Thymus (tissue), 11 donors: ENCODE data around the gene THOP1. TPM values are rescaled to one million over a fixed set of nuclear protein-coding genes. Genes with fewer than 3 reads are reported as not detected.
A peak's percentile ranks its signal among the peaks of the same experiment; 100 is the strongest.
"Not testable (repeated sequence)": the region's sequence is repeated elsewhere in the genome, so short reads cannot be mapped to it uniquely, and the experiment has no call there.

Experiments
- DNase-seq, 9 donors: peaks; one replicate each; pipeline ENCODE4 v3.0.0-alpha.2; 2013; ENCODE audit warnings: low spot score in 9 of 9, low read depth in 6 of 9, missing footprints in 1 of 9
- H3K27ac ChIP-seq, 2 donors: one replicate each; pipeline ENCODE4 v1.5.1; 2013; ENCODE audit warnings: control low read depth in 1 of 2, low read depth in 1 of 2, low read length in 1 of 2, mild to moderate bottlenecking in 1 of 2, moderate library complexity in 1 of 2
- H3K27me3 ChIP-seq, 2 donors: one replicate each; pipeline ENCODE4 v1.5.1; 2013; ENCODE audit warnings: low read length in 1 of 2; ENCODE audit not compliant: control insufficient read depth in 2 of 2, insufficient read depth in 1 of 2
- H3K36me3 ChIP-seq, 2 donors: one replicate each; pipeline ENCODE4 v1.5.1; 2013; ENCODE audit warnings: low read length in 1 of 2, mild to moderate bottlenecking in 1 of 2, moderate library complexity in 1 of 2; ENCODE audit not compliant: control insufficient read depth in 2 of 2, insufficient read depth in 2 of 2
- H3K4me1 ChIP-seq, 2 donors: one replicate each; pipeline ENCODE4 v1.5.1; 2013; ENCODE audit warnings: low read length in 2 of 2; ENCODE audit not compliant: control insufficient read depth in 2 of 2, insufficient read depth in 2 of 2
- H3K4me3 ChIP-seq, 2 donors: one replicate each; pipeline ENCODE4 v1.5.1; 2013; ENCODE audit warnings: low read length in 2 of 2, control low read depth in 1 of 2, mild to moderate bottlenecking in 1 of 2
- H3K9me3 ChIP-seq, 2 donors: one replicate each; pipeline ENCODE4 v1.5.1; 2013; ENCODE audit warnings: low read length in 1 of 2, mild to moderate bottlenecking in 1 of 2; ENCODE audit not compliant: control insufficient read depth in 2 of 2, insufficient read depth in 1 of 2
- WGBS: extraction: QIAGEN DNeasy Blood & Tissue Kit; methylation state at CpG from one replicate; pipeline ENCODE4 v1.1.7; 2013; 5-methylcytosine and 5-hydroxymethylcytosine counted together
- polyA plus RNA-seq: library from polyadenylated mRNA; stranded (reverse); fragments of 200-250 nt; gene quantifications from one replicate; pipeline ENCODE4 v1.2.3, GENCODE V29; 2013
- total RNA-seq: library from RNA; stranded (reverse); fragments of 120-200 nt; gene quantifications from one replicate; pipeline ENCODE4 v1.2.4, GENCODE V29; 2013
- donor health status: healthy.

THOP1 gene
- total and polyA plus RNA-seq, 2 donors = 62.7 to 93.9 TPM

DNA sequence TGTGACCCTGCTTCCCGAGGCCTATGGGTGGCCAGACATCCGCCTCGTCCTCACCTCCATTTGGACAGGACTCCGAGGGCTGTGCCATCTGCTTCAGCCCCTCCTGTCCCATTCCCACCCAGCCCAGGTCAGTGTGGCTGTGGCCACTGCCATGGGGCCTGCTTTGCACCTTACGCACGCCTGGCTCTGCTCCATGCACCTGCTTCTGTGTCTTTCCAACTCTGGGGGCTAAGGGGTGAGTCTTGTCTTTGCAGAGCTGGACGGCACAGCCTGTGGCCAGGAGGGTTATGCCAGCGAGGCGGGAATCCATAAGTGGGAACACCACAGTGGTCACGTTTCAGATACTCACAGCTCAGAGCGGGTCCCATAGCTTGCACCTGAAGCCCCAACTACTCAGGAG is 29.1 kb downstream of the THOP1 start:
- 98% methylated on average over 11 of the region's 11 CpGs for WGBS
- Histone ChIP-seq H3K9me3 (peaks cover 0 to 5% of the 10 kb centered on the region in 2 donors), H3K27me3 (no peaks in the 10 kb centered on the region), H3K4me1 (no peaks in the 10 kb centered on the region), H3K36me3 (peaks cover 47 to 58% of the 10 kb centered on the region in 2 donors), H3K4me3 (no peak overlapping the region), H3K27ac (no peak overlapping the region)
- no peak for DNase-seq

DNA sequence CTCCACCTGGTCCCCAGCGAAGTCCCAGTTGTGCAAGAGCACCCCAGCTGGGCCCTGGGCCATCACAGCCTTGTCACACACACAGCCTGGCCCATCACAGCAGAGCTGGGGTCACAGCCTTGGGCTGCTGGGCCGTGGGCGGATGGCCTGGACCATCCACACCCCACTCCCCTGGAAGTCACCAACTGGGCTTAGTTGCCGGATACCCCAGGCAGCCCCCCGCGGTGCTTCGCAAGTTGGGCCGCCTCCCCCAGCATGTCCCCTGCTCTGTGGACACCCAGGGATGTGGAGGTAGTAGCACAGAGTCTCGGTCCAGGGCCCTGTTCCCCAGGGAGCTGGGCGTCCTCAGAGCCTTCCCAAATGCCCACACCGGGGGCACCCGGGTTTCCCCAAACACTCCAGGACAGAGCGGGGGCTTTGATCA is 29.9 kb downstream of the THOP1 start:
- Histone ChIP-seq H3K4me1 (peaks cover 0 to under 1% of the 10 kb centered on the region in 2 donors), H3K4me3 (no peak overlapping the region), H3K27ac (no peak overlapping the region), H3K9me3 (peaks cover 0 to 8% of the 10 kb centered on the region in 2 donors), H3K27me3 (no peaks in the 10 kb centered on the region), H3K36me3 (peaks cover 39 to 50% of the 10 kb centered on the region in 2 donors)
- 94% methylated on average over 13 of the region's 13 CpGs for WGBS
- no peak for DNase-seq

DNA sequence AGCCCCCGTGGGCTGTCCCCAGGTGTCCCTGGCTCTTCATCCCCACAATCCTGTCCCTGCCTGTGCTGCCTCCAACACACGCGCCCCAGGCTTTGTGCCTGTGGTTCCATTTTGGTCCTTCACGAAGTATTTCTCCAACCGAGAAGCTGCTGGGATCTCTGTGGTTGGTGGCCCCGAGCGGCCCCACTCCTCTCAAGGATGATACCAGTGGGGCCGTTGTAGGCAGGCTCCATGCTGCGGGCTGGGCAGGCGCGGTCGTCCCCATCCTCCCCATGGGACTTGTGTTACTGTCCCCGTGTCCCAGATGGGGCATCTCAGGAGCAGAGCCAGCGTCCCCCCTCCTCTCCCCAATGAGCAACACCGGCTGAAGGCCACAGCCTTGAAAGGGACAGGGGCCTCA is 30.6 kb downstream of the THOP1 start:
- H3K4me3 ChIP-seq = no peak overlapping the region
- peaks cover 2 to 6% of the 10 kb centered on the region in 2 donors for H3K4me1 ChIP-seq
- DNase-seq = no peak
- peaks cover 32 to 43% of the 10 kb centered on the region in 2 donors for H3K36me3 ChIP-seq
- peaks cover 0 to 8% of the 10 kb centered on the region in 2 donors for H3K9me3 ChIP-seq
- no peaks in the 10 kb centered on the region for H3K27me3 ChIP-seq
- WGBS = 97% methylated on average over 15 of the region's 15 CpGs
- H3K27ac ChIP-seq = no peak overlapping the region

DNA sequence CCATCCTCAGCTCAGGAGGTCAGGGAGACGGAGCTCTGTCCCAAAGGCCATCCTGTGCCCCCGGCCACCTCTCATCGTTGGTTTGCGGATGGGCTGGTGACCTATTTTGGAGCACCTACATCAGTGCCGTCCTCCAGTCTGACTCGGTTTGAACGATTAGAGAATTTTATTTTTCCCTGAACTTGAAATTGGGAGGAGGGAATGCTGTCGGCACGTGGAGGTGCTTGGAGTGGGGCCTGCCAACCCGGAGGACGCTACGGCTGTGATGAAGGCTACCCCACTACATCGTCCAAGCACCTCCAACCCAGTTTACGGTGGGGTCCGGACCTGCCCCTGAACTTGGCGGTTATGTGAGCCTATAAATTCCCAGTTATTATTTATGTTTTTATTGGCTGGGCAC is 31.3 kb downstream of the THOP1 start:
- H3K27me3 ChIP-seq = no peaks in the 10 kb centered on the region
- 97% methylated on average over 16 of the region's 16 CpGs for WGBS

DNA sequence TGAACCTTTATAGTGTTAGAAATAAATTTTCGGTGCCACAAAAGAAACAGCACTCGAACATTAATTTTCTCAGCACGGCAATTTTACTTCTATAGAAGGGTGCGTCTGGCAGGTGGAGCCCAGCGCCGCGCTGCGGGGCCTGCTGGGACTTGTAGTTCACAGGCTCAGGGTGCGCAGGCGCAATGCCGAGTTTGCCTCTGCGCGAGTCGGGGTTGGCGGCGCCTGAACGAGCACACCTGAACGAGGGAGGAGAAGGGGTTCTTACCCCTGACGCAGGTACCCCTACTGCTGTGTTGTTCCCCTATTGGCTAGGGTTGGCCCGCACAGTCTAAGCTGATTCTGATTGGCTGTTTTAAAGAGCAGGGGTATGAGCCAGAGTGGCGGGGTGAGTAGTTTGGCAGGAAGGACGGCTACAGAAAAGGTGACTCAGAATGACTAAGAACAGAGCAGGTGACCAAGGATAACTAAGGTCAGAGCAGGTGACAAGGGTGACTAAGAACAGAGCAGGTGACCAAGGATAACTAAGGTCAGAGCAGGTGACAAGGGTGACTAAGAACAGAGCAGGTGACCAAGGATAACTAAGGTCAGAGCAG is 32.0 kb downstream of the THOP1 start:
- H3K27ac ChIP-seq, H3K27me3 ChIP-seq, DNase-seq: not testable (repeated sequence)

More for the DNA sequence above, 31.3 kb downstream of the THOP1 start:
- DNase-seq = no peak
- peaks cover 2 to 6% of the 10 kb centered on the region in 2 donors for H3K4me1 ChIP-seq
- H3K27ac ChIP-seq = no peak overlapping the region
- H3K36me3 ChIP-seq = peaks cover 25 to 36% of the 10 kb centered on the region in 2 donors
- peaks cover 0 to 5% of the 10 kb centered on the region in 2 donors for H3K9me3 ChIP-seq
- no peak overlapping the region for H3K4me3 ChIP-seq

DNA sequence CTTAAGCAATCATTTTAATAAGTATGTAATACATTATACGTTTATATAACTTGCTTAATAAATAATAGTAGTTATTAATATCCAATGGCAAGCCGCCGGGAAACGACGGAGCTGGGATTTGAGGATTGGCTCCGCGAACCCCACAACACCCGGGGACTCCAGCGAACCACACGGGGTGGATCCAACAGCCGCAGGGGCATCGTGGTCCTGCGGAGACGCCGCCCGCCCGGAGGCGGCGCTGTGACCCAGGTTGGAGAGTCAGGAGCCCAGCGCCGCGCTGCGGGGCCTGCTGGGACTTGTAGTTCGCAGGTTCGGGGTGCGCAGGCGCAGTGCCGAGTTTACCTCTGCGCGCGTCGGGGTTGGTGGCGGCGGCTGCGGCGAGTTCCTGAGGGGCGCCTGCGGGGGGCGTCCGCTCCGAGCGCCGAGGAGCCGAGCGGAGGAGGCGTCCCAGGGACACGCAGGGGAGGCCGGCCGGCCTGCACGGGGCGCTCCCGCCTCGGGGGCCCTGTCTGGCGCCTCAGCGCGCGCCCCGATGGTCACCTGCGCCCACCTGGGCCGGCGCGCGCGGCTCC is 34.3 kb downstream of the THOP1 start, which contains the start of gene ZNF554:
TSS of gene ZNF554 (plus strand) at position 329 of the 572 bp plus-strand sequence. CDS start at position 533, 204 bp downstream.
- under 1% methylated on average over 64 of the region's 64 CpGs for WGBS
- Histone ChIP-seq H3K4me3 (peak within 1 kb of the TSS; percentile 62 to 70), H3K27ac (no peak within 1 kb of the TSS)

More for the DNA sequence above, 32.0 kb downstream of the THOP1 start:
- H3K36me3 ChIP-seq = peaks cover 23 to 29% of the 10 kb centered on the region in 2 donors
- 91% methylated on average over 22 of the region's 22 CpGs for WGBS
- H3K9me3 ChIP-seq, H3K4me1 ChIP-seq, H3K4me3 ChIP-seq: not testable (repeated sequence)

DNA sequence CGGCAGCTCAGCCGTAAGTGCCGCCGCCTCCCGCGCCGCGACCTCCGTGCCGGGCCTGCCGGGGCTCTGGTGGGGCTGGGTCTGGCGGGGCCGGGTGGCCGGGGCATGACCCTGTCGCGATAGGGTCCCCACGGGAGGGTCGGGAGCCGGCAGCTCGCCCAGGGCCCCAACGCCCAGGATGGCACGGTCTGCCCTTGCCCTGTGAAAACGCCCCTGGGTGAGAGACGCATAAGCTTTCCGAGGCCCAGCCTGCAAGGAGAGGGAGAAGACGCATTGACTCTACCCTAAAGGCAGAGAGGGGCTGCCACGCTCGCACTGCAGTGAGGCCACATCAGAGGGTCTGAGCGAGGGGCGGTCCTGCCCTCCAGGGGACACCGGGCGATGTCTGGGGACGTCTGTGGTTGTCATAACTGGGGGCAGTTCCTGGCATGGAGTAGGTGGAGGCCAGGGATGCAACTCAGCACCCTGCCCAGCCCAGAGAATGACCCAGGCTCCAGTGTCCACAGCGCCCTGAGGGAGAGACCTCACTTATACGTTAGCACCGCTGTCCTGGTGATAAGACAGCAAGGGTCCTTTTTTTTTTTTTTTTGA is 34.9 kb downstream of the THOP1 start:
- Histone ChIP-seq H3K9me3 (peaks cover 0 to 5% of the 10 kb centered on the region in 2 donors), H3K4me1 (peaks cover 2 to 6% of the 10 kb centered on the region in 2 donors), H3K4me3 (peak overlapping the region; percentile 62 to 70), H3K27me3 (no peaks in the 10 kb centered on the region), H3K36me3 (peaks cover 1 to 7% of the 10 kb centered on the region in 2 donors), H3K27ac (no peak overlapping the region)
- 6% methylated on average over 36 of the region's 36 CpGs for WGBS
- peak in 3 of 9 donors; percentile 18 to 52 (median 27) for DNase-seq

More for the DNA sequence above, 34.3 kb downstream of the THOP1 start, which contains the start of gene ZNF554:
- Histone ChIP-seq H3K36me3 (peaks cover 7 to 11% of the 10 kb centered on the region in 2 donors), H3K9me3 (peaks cover 0 to 5% of the 10 kb centered on the region in 2 donors), H3K27me3 (no peaks in the 10 kb centered on the region), H3K4me1 (peaks cover 2 to 6% of the 10 kb centered on the region in 2 donors)
- DNase-seq = peak; percentile 92 to 99 (median 98)

DNA sequence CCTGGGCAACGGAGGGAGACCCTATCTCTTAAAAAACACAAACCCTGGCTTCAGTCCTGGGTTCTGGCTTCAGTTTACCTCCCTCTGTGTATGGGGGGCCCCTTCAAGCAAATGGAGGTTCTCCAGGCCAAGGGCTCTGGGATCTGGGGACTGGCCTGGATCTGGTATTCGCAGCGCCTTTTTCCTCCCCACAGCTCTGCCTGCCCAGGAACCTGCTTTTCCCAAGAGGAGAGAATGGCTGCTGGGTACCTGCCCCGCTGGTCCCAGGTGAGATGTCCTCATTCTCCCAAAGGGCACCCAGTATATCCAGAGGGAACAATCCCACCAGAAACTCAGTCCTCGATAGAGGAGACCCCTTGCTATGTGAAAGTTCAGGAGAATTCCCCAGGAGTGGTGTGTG is 37.5 kb downstream of the THOP1 start:
- peaks cover 2 to 10% of the 10 kb centered on the region in 2 donors for H3K36me3 ChIP-seq
- no peak overlapping the region for H3K27ac ChIP-seq
- peaks cover 0 to 9% of the 10 kb centered on the region in 2 donors for H3K9me3 ChIP-seq
- DNase-seq = no peak
- whole genome bisulfite sequencing = 97% methylated on average over 5 of the region's 5 CpGs
- H3K4me1 ChIP-seq = peaks cover 2 to 6% of the 10 kb centered on the region in 2 donors
- H3K27me3 ChIP-seq = no peaks in the 10 kb centered on the region
- H3K4me3 ChIP-seq = no peak overlapping the region

DNA sequence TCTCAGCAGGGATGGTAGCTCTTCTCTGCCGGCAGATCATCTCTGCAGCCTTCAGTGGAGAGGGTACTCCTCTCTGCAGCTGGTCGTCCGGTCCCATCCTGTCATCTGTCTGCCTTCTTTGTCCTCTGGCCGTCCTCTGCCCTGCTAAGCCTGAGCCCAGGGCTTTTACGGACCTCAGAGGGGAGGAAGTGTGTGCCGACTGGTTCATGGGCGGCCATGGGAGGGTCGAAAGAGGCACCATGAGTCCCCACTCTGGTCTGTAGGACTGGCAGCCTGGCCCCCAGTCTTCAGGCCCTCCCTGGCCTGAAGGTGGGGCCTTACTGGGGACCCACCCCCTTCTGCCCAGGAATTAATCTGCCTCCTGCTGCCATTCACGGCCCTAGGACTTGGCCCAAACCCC is 38.3 kb downstream of the THOP1 start:
- no peak for DNase-seq
- WGBS = 98% methylated on average over 9 of the region's 9 CpGs
- H3K9me3 ChIP-seq = peaks cover 0 to 15% of the 10 kb centered on the region in 2 donors
- H3K36me3 ChIP-seq = peaks cover 6 to 14% of the 10 kb centered on the region in 2 donors
- H3K27ac ChIP-seq = no peak overlapping the region
- H3K4me1 ChIP-seq = peaks cover 2 to 6% of the 10 kb centered on the region in 2 donors
- no peak overlapping the region for H3K4me3 ChIP-seq
- H3K27me3 ChIP-seq = no peaks in the 10 kb centered on the region
